Neural cell (in vitro differentiated cells): Measurements from ENCODE around the gene TAS2R46. TPM values are rescaled to one million over a fixed set of nuclear protein-coding genes. Genes with fewer than 3 reads are reported as not detected.

ENCODE experiments used
- H2AFZ ChIP-seq: fragments of 200-600, 300-800 bp; sonication (generic), shearing (Covaris generic); 2 replicates; pipeline ENCODE4 v1.6.0; 2014; ENCODE audit warnings: low read depth, mild to moderate bottlenecking, antibody characterized with exemption, low read length, moderate library complexity
- H3F3A ChIP-seq: fragments of 200-600 bp; shearing (Covaris generic); 2 replicates; pipeline ENCODE4 v1.6.1; 2016; ENCODE audit warnings: mild to moderate bottlenecking, moderate library complexity, mixed read lengths, antibody characterized with exemption, low read length; ENCODE audit not compliant: insufficient read depth, poor library complexity, severe bottlenecking
- H3K27ac ChIP-seq: fragments of 200-600, 300-800 bp; sonication (generic), shearing (Covaris generic); 2 replicates; pipeline ENCODE4 v1.5.1; 2014; ENCODE audit warnings: mild to moderate bottlenecking, low read length, moderate library complexity
- H3K27me3 ChIP-seq: fragments of 300-800, 200-600 bp; sonication (generic), shearing (Covaris generic); 2 replicates; pipeline ENCODE4 v1.6.0; 2014; ENCODE audit warnings: mild to moderate bottlenecking, low read depth, low read length, moderate library complexity; ENCODE audit not compliant: insufficient read depth
- H3K36me3 ChIP-seq: fragments of 300-800, 200-600 bp; sonication (generic), shearing (Covaris generic); 2 replicates; pipeline ENCODE4 v1.5.1; 2014; ENCODE audit warnings: mild to moderate bottlenecking, antibody characterized with exemption, low read length, moderate library complexity; ENCODE audit not compliant: insufficient read depth
- H3K4me2 ChIP-seq: fragments of 300-800, 200-600 bp; sonication (generic), shearing (Covaris generic); 2 replicates; pipeline ENCODE4 v1.6.0; 2014; ENCODE audit warnings: mild to moderate bottlenecking, low read length
- H3K4me3 ChIP-seq: fragments of 300-800, 200-600 bp; sonication (generic), shearing (Covaris generic); 2 replicates; pipeline ENCODE4 v1.5.1; 2014; ENCODE audit warnings: mild to moderate bottlenecking, low read length, moderate library complexity
- H3K79me2 ChIP-seq: fragments of 200-600 bp; shearing (Covaris generic); replicated peaks from 2 replicates; pipeline ENCODE4 v1.6.0; 2014; ENCODE audit warnings: mild to moderate bottlenecking, low read length, moderate library complexity; ENCODE audit not compliant: insufficient read depth
- H3K9ac ChIP-seq: fragments of 300-800, 200-600 bp; sonication (generic), shearing (Covaris generic); 2 replicates; pipeline ENCODE4 v1.6.1; 2016; ENCODE audit warnings: mild to moderate bottlenecking, low read length, mixed read lengths
- H3K9me2 ChIP-seq: fragments of 200-600 bp; shearing (Covaris generic); 2 replicates; pipeline ENCODE4 v1.6.1; 2016; ENCODE audit warnings: mild to moderate bottlenecking, low read length, mixed read lengths; ENCODE audit not compliant: insufficient read depth
- H3K9me3 ChIP-seq: fragments of 200-600, 300-800 bp; sonication (generic), shearing (Covaris generic); 2 replicates; pipeline ENCODE4 v1.6.1; 2016; ENCODE audit warnings: mild to moderate bottlenecking, mixed run types, low read length, moderate library complexity, mixed read lengths
- H4K20me1 ChIP-seq: fragments of 200-600 bp; shearing (Covaris generic); 2 replicates; pipeline ENCODE4 v1.6.1; 2016; ENCODE audit warnings: mild to moderate bottlenecking, mixed run types; ENCODE audit not compliant: insufficient read depth
- CTCF ChIP-seq: fragments of 450-650 bp; IDR thresholded peaks from 2 replicates; pipeline ENCODE4 v1.5.1; 2014; ENCODE audit warnings: antibody characterized with exemption, mild to moderate bottlenecking, moderate library complexity; ENCODE audit not compliant: poor library complexity, severe bottlenecking
- EP300 ChIP-seq: fragments of 450-650 bp; conservative IDR thresholded peaks from 2 replicates; pipeline ENCODE4 v1.6.1; 2014; ENCODE audit warnings: antibody characterized with exemption, mild to moderate bottlenecking, moderate library complexity; ENCODE audit not compliant: poor library complexity, severe bottlenecking
- EZH2 ChIP-seq: fragments of 200-600, 300-800 bp; shearing (Covaris generic), sonication (generic); IDR thresholded peaks from 2 replicates; pipeline ENCODE4 v1.6.1; 2014; ENCODE audit warnings: antibody characterized with exemption, low read length, borderline replicate concordance, mild to moderate bottlenecking; ENCODE audit not compliant: insufficient read depth, poor library complexity, severe bottlenecking
- MXI1 ChIP-seq: fragments of 450-650 bp; conservative IDR thresholded peaks from 2 replicates; pipeline ENCODE4 v1.6.1; 2014; ENCODE audit warnings: antibody characterized with exemption, mild to moderate bottlenecking; ENCODE audit not compliant: poor library complexity, severe bottlenecking
- POLR2AphosphoS5 ChIP-seq: IDR thresholded peaks from 2 replicates; pipeline ENCODE4 v1.6.1; 2012
- RAD21 ChIP-seq: fragments of 450-650 bp; conservative IDR thresholded peaks from 2 replicates; pipeline ENCODE4 v1.6.1; 2014; ENCODE audit warnings: antibody characterized with exemption, mild to moderate bottlenecking, moderate library complexity
- REST ChIP-seq: IDR thresholded peaks from 2 replicates; pipeline ENCODE4 v1.6.1; 2012; ENCODE audit warnings: borderline replicate concordance
- SMC3 ChIP-seq: fragments of 450-650 bp; conservative IDR thresholded peaks from 2 replicates; pipeline ENCODE4 v1.6.1; 2014; ENCODE audit warnings: antibody characterized with exemption, mild to moderate bottlenecking, moderate library complexity; ENCODE audit not compliant: poor library complexity
- TAF1 ChIP-seq: IDR thresholded peaks from 2 replicates; pipeline ENCODE4 v1.6.1; 2012; ENCODE audit warnings: low read depth
- polyA plus RNA-seq: library from polyadenylated mRNA; depleted of rRNA; stranded (reverse); fragments of >200 nt; gene quantifications from 2 replicates; pipeline ENCODE4 v1.2.3, GENCODE V29; 2014

Gene TAS2R46
- polyA plus RNA-seq, 1 donor from 2014 or later = not detected

DNA sequence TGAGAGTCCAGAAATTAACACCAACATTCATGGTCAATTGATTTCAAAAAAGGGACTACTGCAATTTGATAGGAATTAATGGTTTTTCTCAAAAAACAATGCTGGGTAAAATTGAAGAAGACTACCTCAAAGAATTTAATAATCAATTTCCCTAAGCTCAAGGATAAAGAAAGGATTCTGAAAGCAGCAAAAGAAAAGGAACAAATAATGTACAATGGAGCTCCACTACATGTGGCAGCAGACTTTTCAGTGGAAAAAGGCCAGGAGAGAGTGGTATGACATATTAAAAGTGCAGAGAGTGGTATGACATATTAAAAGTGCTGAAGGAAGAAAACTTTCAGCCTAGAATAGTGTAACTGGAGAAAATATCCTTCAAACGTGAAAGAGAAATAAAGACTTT is 45.6 kb upstream of the TAS2R46 start:
- TF ChIP-seq REST (no peak), EZH2 (no peak), SMC3 (no peak), CTCF (no peak), EP300 (no peak), TAF1 (no peak), RAD21 (no peak), POLR2AphosphoS5 (no peak), MXI1 (no peak)
- no peak overlapping the region for H2AFZ ChIP-seq
- H3K27ac ChIP-seq = no peak overlapping the region
- H3K9me2 ChIP-seq = no peaks in the 10 kb centered on the region
- no peak overlapping the region for H3K4me3 ChIP-seq
- peaks cover 4% of the 10 kb centered on the region for H3K9me3 ChIP-seq
- H3K27me3 ChIP-seq = no peaks in the 10 kb centered on the region
- H3K4me2 ChIP-seq = no peak overlapping the region
- H3K79me2 ChIP-seq = peaks cover 21% of the 10 kb centered on the region
- no peaks in the 10 kb centered on the region for H3F3A ChIP-seq
- peaks cover 4% of the 10 kb centered on the region for H3K36me3 ChIP-seq
- H3K9ac ChIP-seq = no peak overlapping the region
- no peaks in the 10 kb centered on the region for H4K20me1 ChIP-seq

- Histone ChIP-seq H3K4me2 (no peak overlapping the region), H2AFZ (no peak overlapping the region), H3F3A (no peaks in the 10 kb centered on the region), H3K4me3 (no peak overlapping the region), H3K27ac (no peak overlapping the region), H3K36me3 (peaks cover 4% of the 10 kb centered on the region), H3K27me3 (no peaks in the 10 kb centered on the region), H3K9ac (no peak overlapping the region), H3K79me2 (peaks cover 13% of the 10 kb centered on the region), H3K9me3 (peaks cover 4% of the 10 kb centered on the region), H3K9me2 (no peaks in the 10 kb centered on the region), H4K20me1 (no peaks in the 10 kb centered on the region)
- no peak for TF ChIP-seq RAD21
- TF ChIP-seq EP300 = no peak
- TF ChIP-seq REST = no peak
- TF ChIP-seq EZH2 = no peak
- no peak for TF ChIP-seq CTCF
- no peak for TF ChIP-seq TAF1
- no peak for TF ChIP-seq MXI1
- no peak for TF ChIP-seq SMC3
- no peak for TF ChIP-seq POLR2AphosphoS5
Measured at GRCh38 chr12:11106288-11106687, 44.2 kb upstream of the TAS2R46 start.
